NCI-H748 (cell line): ENCODE measurements around the gene GOLGA3.
"Not testable (repeated sequence)": the region's sequence is repeated elsewhere in the genome, so short reads cannot be mapped to it uniquely, and the experiment has no call there.

Source experiments
- DNase-seq: peaks from one replicate; lab custom pipeline; 2025; ENCODE audit not compliant: unreplicated experiment; lab: John Stamatoyannopoulos, UW

GOLGA3 gene

DNA sequence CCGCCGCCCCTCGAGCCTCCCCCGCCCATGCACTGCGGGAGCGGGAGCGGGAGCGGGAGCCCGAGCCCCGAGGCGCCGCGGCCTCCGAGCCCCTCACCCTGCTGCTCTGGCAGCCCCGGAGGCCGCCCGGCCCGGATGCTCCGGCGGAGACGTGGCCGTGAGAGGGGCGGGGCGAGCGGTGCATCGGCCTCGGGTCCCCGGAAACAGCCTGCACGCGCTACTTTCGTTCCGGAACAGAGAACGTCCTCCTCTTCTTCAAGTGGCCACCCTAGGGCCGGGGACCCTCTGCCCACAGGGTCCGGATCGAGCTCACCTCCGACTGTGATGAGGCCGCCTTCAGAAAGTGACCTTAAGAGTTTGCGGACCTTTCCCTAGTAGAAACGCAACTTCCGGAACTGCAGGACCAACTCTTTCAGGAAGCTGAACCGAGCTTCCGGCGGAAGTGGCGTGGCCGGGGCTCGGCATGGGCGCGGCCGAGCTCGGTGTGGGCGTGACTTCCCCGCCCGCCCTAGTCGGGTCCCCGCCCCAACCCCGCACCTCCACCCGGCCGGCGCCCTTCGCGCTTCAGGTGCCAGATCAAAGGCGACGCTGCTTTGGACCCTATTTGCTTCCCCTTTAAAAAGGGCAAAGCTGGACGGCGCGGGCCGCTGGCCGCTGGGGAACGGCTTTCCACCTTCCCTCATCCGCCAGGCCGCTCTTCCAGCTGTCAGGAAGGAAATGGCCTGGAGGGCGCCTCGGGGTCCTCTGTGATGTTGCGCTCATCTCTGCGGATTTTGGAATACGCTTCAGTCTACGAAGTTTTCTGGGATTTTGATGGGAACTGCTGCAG, at the start of gene GOLGA3:
Gene GOLGA3, minus strand, starts transcription at position 164 of the 829 bp plus-strand sequence. CDS start 6,741 bp downstream, outside the sequence.
- peak; percentile 93 for DNase-seq

GRCh38 chr12:132874620-132875019, 46.0 kb upstream of the GOLGA3 start:
- not testable (repeated sequence) for DNase-seq

DNA sequence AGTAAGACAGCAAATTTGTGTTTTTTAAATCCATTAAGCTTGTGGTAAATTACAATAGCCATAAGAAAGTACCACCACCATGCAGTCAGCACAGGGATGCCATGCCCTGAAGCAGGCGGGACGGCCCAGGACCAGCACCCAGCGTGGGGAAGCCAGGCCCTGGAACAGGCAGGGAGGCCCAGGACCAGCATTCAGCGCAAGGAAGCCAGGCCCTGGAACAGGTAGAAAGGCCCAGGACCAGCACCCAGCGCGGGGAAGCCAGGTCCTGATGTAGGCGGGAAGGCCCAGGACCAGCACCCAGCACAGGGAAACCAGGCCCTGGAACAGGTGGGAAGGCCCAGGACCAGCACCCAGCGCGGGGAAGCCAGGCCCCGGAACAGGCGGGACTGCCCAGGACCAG, 45.5 kb upstream of the GOLGA3 start:
- DNase-seq, result no peak

- DNase-seq, result no peak
Observed at GRCh38 chr12:132873724-132874123, 45.1 kb upstream of the GOLGA3 start.

- no peak for DNase-seq
Observed at GRCh38 chr12:132872975-132873421, 44.3 kb upstream of the GOLGA3 start.

GRCh38 chr12:132872073-132872855, 43.6 kb upstream of the GOLGA3 start:
- no peak for DNase-seq

DNA sequence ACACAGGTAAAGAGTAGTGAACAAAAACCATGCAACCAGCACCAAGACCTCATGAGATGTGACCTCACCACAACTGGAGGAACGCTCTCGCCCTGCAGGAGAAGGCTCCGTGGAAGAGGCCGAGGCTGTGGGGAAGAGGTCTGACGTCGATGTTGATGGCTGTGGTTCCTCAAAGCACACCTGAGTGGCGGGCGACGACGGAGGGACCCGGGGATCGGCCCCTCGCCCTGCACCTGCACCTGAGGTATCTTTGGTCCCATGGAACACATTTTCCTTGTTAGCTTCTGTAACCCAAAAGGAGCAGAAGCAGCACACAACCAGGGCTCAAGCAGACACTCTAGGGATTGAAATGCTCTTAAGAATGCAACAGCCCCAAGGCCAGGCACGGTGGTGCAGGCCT, 40.9 kb upstream of the GOLGA3 start:
- DNase-seq, result no peak

DNA sequence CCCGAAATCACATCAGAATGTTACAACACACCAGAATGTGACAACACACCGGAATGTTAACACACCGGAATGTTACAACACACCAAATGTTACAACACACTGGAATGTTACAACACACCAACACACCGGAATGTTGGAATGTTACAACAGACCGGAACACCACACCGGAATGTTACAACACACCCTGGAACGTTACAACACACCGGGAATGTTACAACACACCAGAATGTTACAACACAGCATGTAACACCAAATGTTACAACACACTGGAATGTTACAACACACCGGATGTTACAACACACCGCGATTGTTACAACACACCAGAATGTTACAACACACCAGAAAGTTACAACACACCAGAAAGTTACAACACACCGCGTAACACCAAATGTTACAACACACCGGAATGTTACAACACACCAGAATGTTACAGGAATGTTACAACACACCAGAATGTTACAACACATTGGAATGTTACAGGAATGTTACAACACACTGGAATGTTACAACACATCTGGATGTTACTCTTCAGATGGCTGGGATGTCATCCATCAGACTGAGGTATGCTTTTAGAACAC, 37.7 kb upstream of the GOLGA3 start:
- no peak for DNase-seq

DNA sequence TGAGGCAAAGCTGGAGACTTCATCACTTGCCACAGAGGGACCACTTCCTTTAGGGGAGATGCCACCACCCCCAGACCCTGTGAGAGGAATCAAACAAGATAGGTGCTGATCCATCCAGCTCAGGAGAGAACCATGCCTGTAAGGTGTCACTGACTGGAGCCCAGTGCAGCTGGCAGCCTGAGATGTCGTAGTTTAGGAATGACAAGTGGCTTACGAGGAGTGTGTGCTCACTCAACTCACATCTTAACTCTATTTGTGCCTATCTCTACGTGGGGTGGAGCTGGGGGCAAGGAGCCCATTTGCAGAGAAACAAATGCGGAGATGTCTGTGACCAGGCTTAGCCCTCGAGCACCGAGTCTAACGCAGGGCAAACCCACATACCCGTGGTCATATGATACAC, 32.9 kb upstream of the GOLGA3 start:
- DNase-seq, result no peak

- no peak for DNase-seq
Observed at GRCh38 chr12:132858718-132859266, 30.1 kb upstream of the GOLGA3 start.

- not testable (repeated sequence) for DNase-seq
Observed at GRCh38 chr12:132857019-132857418, 28.4 kb upstream of the GOLGA3 start.

DNA sequence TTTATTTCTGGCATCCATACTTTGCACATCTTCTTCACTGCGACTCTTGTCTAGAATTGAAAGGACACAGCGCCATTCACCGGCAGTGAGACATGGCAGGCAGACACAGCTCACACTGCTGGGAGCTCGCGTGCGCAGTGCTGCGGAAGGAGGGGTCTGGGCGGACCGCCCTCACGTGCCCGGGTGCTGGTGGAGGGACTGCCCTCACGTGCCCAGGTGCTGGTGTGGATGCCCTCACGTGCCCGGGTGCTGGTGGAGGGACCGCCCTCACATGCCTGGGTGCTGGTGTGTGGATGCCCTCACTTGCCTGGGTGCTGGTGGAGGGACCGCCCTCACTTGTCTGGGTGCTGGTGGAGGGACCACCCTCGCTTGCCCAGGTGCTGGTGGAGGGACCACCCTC, 27.9 kb upstream of the GOLGA3 start:
- DNase-seq, result no peak

GRCh38 chr12:132855211-132855610, 26.5 kb upstream of the GOLGA3 start:
- not testable (repeated sequence) for DNase-seq

GRCh38 chr12:132853285-132854092, 24.8 kb upstream of the GOLGA3 start:
- DNase-seq, result no peak

- no peak for DNase-seq
Observed at GRCh38 chr12:132852496-132852895, 23.8 kb upstream of the GOLGA3 start.

DNA sequence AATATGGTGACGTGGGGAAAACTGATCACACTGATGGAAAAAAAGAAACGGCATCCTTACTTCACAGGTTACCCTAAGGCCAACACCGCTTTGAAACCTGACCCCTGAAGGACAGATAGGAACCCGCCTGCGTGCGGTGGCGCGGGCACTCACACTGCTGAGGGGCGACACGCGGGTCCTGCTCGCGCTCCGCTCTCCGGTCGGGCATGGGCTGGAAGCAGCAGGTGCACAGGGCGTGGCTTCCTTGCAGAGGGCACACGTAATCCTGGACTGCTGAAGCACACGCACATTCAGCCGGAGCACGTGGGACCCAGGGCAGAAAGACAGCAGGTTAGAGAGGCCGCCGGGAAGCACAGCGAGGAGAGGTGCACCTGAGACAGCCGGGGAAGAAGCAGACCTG, 22.8 kb upstream of the GOLGA3 start:
- no peak for DNase-seq

GRCh38 chr12:132850291-132850690, 21.6 kb upstream of the GOLGA3 start:
- no peak for DNase-seq

GRCh38 chr12:132848521-132848920, 19.9 kb upstream of the GOLGA3 start:
- no peak for DNase-seq

DNA sequence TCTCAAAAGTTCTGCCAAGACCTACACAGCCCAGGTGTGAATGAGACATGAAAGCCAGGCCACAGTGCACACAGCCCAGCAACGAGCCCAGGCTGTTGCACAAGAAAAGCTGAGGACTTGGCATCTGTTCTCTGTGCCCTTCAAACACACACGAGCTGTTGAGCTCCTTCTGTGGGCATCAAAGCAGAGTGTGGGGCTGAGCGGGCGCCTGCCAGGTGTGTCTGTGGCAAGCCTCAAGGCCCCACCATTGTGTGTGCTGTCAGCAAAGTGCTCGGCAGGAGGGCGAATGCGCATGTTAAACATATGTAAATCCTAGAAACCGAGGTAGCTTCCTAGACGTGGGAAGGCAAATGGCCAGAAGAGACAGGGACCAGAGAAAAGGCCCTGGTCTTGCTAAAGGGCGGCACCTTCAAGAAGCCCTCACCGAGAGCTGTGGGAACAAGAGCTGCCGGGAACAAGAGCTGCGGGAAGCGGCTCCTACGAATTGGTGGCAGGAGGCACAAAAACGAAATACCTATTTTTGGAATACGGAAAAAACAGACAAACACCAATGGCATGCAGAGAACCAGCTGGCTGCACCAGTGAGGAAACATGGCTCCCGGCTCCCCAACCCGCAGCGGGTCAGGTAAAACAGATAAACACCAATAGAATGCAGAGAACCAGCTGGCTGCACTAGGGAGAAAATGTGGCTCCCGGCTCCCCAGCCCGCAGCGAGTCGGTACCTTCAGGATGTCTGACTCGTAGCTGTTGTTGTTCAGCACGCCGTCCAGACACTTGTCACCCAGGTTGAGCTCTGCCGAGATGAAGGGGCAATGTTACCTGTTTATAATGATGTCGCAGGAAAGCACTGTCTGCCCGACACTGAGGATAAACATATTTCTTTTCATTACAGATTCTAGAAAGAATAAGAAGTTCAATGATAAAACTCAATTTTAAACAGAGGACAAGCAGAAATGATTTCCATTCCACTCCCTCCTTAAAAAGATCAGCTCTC, 19.0 kb upstream of the GOLGA3 start:
- DNase-seq, result no peak
